HG03159 (cell line): ENCODE results near the gene DBI.

Source experiments
- ATAC-seq: cut with Tn5 transposase; IDR thresholded peaks from one replicate; pipeline ENCODE4 v1.9.1; 2021; ENCODE audit warnings: mild to moderate bottlenecking, moderate library complexity; ENCODE audit not compliant: unreplicated experiment

DBI gene

GRCh38 chr2:119366649-119367471, at the start of gene DBI, which contains the start of gene C2orf76:
DBI (plus strand) TSS chr2:119366977; CDS start chr2:119367052, 75 bp downstream.
C2orf76 (minus strand) TSS chr2:119366834; CDS start chr2:119339959, 26,875 bp downstream.
- peak; percentile 95 for ATAC-seq

GRCh38 chr2:119317554-119317953, 49.2 kb upstream of the DBI start:
- no peak for ATAC-seq

- ATAC-seq, result no peak
Measured at GRCh38 chr2:119319593-119319992, 47.2 kb upstream of the DBI start.

- no peak for ATAC-seq
Measured at GRCh38 chr2:119323459-119323858, 43.3 kb upstream of the DBI start.

- no peak for ATAC-seq
Measured at GRCh38 chr2:119324685-119325270, 42.0 kb upstream of the DBI start.

GRCh38 chr2:119326938-119327337, 39.8 kb upstream of the DBI start:
- ATAC-seq, result no peak

GRCh38 chr2:119327431-119327830, 39.3 kb upstream of the DBI start:
- ATAC-seq, result no peak

GRCh38 chr2:119332953-119333352, 33.8 kb upstream of the DBI start:
- ATAC-seq, result no peak

GRCh38 chr2:119333360-119333759, 33.4 kb upstream of the DBI start:
- ATAC-seq, result no peak

GRCh38 chr2:119333833-119334232, 32.9 kb upstream of the DBI start:
- ATAC-seq, result no peak

GRCh38 chr2:119337749-119338148, 29.0 kb upstream of the DBI start:
- no peak for ATAC-seq

GRCh38 chr2:119338272-119338671, 28.5 kb upstream of the DBI start:
- ATAC-seq, result no peak

GRCh38 chr2:119338826-119339561, 27.8 kb upstream of the DBI start:
- peak; percentile 99 for ATAC-seq

- no peak for ATAC-seq
Measured at GRCh38 chr2:119339562-119339923, 27.2 kb upstream of the DBI start.

GRCh38 chr2:119341684-119342083, 25.1 kb upstream of the DBI start:
- ATAC-seq, result no peak

- ATAC-seq, result no peak
Measured at GRCh38 chr2:119349289-119349688, 17.5 kb upstream of the DBI start.

GRCh38 chr2:119350311-119350998, 16.3 kb upstream of the DBI start:
- ATAC-seq, result no peak

- ATAC-seq, result peak; percentile 95
Measured at GRCh38 chr2:119352357-119352756, 14.4 kb upstream of the DBI start.

- ATAC-seq, result no peak
Measured at GRCh38 chr2:119354860-119355259, 11.9 kb upstream of the DBI start.

- no peak for ATAC-seq
Measured at GRCh38 chr2:119359774-119360173, 7.0 kb upstream of the DBI start.

- no peak for ATAC-seq
Measured at GRCh38 chr2:119360423-119360966, 6.3 kb upstream of the DBI start.
